COLO829 (cell line): ENCODE results near the gene APELA.
"Not testable (repeated sequence)": the region's sequence is repeated elsewhere in the genome, so short reads cannot be mapped to it uniquely, and the experiment has no call there.

Experiments used
- DNase-seq: peaks from one replicate; pipeline ENCODE4 v3.0.0; 2012; ENCODE audit warnings: low spot score

Gene APELA, protein sequence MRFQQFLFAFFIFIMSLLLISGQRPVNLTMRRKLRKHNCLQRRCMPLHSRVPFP

DNA sequence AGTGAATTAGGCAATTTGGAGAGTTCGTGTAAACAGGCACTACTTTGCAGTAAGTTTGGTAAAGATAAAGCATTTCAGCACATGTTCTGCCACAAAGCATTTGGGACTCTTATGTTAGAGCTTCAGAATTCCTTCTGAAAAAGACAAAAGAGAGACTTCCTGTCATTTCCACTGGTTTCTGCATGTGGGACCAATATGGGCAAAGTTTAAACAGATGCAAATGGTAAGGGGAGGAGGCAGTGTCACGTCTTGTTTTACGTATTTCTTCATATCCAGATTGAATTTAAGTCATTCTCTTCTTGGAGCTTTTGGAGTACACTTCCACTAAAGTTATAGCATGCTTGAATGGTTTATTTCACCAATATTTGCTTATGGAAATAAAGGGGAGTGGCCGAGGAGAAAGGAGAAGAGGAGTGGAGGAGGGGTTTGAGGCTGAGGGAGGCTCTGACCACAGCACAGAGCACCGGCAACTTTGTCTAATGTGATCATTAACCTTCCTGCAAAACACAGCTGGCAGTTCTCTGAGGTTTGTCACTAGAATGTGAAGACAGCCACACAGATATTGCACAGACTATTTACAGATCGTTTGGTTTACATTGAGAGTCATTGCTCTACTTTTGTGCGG is at the start of gene APELA:
Gene APELA (plus strand): TSS at position 479 of the 625 bp plus-strand sequence. CDS start 154 bp downstream, outside the sequence.
- DNase-seq = no peak

DNA sequence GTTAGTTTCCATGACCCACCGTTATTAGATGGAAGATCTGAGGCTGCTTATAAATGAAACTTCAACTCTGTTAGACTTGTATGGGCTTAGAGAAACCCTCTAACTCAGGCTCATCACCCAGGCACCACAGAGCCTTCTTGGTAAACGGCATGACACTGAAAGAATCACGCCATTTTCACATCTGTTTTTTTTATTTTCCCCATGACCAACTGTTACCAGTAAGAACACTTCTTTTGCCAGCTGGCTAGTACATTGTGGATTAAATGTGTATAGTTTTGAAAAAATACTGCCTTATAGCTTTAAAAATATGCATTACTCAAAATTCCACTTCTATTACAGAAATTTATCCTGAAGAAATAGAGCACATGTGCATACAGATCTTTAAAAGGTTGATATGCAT is 48.0 kb upstream of the APELA start:
- DNase-seq = no peak

DNA sequence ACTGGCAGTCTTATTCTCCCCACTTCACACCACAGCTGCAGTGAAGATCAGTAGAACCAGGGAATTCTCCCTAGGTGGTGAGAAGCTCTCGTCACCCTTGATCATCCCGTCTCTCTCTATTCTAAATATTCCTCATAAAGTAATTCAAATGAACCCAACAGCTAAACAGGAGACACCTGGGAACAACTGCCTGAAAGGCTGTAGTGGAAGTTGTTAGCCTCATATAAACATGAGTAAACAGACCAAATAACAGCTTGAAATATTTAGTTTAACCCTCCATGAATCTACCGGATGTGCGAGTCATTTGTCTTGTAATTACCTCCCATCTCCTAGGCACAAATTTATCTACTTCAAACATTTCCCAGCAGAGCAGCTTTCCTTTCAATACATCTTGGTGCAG is 30.4 kb upstream of the APELA start:
- DNase-seq = no peak

DNA sequence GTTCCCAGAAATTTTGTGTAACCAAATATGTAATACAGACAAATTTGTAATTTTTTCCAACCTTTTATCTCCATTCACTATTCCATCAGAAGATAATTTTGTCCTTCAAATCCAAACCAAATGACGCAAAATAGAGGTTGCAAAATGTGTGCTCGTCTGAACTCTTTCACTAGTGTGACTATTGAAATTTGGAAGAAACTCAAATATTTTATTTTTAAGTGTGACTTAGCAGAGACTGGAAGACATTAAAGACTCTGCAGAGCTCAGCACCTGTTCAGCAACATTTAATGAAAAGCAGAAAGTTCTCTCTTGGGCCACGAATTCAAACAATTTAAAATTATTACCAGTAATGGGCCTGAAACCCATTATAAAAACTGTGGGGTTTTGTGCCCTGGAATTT is 30.0 kb upstream of the APELA start:
- DNase-seq = no peak

DNA sequence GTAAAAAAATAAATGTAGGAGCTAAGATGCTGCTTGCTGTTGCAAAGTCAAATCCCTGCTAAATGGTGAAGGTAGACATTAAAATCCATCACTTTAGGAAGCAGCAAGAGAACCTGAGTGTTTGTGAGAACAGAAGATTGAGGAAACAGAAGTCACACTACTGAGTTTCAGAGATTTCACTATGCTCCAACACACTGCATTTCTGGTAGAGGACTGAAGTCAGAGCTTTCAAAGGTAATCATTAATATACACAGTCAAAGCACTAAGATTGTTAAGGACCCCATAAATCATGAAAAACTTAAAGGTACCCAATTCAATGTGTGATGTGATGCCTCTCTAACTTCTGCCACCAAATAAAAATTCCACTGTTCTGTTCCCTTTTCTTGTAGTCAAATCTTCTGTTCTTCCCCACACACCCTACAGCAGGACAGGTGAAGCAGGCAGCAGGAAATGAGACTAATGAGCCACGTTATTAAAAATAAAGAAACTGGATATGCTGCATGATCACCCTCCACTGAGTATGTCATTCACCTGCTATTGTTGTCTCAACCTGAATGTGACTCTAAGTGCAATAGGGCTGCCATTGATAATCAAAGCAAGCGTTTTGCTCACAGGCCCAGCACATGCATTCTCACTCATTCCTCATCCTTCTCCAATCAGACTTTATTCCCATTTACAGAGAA is 28.9 kb upstream of the APELA start:
- no peak for DNase-seq

DNA sequence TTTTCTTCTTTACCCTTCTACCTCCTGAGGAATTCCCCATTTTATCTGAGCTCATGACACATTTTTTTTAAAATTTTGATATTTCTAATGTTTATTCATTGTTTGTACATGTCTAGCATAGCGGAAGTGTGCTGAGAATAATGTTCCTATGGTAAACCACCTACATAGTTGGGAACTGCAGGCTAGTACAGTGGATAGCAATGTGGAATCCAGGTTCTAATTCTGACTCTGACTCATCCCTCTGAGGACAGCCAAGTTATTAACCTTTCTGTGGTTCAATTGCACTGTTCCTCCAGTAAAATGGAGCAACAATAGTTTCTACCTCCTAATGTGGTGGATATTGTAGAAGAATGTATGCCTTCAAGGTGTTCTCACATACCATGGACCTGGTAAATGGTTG is 20.6 kb upstream of the APELA start:
- DNase-seq = no peak

DNA sequence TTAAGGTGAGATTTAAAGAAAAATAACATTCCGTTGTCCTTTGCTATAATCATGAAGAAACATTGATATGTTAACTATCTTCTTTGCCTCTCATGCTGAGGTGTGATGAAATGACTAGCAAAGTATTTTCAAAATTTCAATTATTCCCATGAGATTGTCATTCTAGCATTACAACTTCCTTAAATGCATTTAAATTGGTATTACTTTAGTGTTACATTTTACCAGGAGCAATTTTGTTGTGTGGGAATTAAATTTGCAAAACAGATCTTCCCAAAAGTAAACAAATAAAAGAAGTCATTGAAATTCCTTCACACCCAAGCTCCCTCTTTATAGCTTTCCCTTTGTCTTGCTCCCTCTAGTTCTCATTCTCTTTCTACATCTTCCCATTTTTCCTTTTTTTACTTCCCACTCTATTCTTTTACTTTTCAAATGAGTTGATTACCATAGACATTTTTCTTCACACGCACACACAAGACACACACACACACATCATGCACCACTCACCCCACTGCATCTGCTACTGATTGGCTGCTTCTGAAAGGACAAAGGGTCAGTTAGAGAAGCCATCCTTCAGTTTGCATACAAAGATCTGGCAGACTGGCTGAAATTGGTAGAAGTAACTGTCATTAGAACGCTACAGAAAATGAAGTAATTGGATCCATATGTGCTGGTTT is 10.0 kb upstream of the APELA start:
- DNase-seq = no peak

DNA sequence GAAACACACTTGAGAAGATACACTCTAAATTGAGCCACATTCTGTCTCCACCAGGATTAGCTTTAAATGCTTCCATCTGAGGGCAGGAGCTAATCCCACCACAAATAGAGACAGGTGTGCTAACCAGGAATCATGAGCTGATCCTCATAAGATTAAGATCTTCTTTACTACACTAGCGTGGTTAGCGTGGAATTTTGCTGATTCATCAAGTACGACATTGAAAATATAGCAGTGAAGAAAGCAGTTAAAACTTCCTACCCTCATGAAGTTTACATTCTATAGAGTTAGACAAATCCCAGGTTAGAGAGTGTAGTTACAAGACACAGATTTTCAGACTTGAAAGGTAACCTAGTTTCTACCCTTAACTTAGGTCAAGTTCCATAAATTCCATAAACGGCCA is 5.3 kb upstream of the APELA start:
- DNase-seq = no peak

DNA sequence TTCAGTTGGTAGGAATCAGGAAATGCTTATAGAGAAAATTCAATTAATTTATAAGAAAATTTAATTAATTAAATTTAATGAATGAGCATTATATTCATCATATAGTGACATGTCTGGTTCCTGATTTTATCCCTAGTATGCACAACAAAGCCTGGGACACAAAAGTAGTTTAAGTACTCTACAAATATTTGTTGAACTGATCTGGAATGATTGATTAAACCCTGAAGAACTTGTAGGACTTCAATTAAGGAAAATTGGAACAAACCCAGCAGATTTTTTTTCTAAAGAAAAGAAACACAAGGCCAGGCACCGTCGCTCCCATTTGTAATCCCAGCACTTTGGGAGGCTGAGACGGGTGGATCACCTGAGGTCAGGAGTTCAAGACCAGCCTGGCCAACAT is 4.5 kb upstream of the APELA start:
- DNase-seq = no peak

DNA sequence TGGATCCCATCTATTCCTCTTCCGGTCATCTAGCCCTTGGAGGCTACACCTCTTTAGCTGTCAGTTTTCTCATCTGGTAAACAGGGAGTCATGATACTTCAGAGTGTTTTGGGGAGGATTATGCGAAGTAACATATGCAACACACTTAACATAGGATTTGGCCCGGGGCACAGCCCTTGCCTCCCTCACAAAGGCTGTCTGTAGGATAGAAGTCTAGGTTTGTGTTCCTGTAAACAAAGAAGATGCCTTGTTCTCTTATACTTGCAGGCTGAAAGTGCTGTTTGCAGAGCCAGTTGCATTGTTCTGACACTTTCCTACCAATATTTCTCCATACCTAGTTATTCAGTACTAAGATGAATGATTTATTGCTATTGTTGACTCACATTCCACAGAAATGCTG is 2.2 kb upstream of the APELA start:
- DNase-seq = peak; percentile 28

DNA sequence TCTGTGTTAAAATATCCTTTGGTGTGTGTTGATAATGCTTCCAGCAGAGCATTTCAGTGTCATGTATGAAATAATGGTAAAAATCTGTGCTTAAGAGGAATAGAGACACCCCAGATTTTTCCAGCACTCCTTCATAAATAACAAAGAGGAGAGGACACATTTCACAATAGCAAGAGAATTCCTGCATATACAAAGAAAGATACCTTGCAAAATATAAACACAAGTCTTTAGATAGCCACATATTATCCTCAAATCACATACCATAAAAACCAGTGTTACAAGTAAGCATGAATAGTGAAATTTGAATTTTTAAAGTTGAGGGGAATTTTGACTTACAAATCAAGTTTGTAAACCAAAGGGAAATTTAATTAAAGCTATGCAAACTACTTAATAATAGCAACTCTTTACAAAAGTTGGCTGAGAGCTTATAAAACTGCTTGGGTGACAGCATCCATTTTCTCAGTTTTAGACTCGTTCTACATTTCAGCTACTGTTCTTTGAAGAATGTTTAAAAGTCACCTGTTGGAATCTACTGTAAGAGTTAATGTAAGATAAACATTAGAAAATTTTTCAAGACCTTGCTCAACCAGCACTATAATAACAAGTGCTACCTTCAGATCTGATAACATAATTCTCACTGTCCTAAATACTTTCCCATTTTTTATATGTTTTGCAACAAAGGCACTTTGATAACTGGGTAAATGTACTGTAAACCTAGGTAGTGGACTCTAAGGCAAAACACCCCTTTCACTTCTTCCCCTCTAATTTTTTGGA is 3.7 kb downstream of the APELA start:
- DNase-seq = no peak

DNA sequence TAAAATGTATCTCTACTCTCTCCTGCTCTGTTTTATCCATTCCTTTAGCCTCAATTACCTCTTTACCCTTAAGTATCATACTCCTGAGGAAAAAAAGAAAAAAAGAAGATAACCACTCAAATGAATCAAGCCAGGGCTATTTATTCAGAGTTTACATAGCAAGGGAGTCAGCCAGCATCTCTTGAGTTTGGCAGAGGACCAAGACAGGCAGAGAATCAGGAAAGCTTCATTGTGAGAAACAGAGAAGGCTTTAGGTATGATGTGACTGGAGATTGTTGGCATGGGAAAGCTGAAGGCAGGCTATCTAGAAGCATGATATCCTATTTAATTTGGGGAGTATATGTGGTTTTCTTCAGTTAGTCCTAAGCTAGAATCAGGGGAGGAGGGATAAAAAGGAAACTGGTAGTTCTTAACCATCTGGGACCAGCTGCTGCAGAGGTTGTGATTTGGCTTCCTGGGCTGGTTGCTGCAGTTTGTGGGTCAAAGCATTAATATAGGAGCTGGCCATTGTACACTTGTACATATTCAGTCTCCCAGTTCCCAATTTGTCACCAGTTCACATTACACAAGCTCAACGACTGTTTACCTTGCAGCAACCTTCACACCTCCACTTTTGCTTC is 11.2 kb downstream of the APELA start:
- DNase-seq = no peak

DNA sequence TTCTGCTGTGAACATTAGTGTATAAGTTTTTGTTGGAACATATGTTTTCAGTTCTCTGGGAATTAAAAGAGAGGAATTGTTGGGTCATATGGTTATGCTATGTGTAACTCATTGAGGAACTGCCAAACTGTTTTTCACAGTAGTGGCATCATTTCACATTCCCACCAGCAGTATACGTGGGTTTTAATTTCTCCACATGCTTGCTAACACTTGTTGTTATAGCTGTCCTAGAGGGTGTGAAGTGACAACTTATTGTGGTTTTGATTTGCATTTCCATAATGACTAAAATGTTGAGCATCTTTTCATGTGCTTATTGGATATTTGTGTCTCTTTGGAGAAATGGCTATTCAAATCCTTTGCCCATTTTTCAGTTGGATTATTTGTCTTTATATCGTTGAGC is 13.7 kb downstream of the APELA start:
- DNase-seq = no peak

DNA sequence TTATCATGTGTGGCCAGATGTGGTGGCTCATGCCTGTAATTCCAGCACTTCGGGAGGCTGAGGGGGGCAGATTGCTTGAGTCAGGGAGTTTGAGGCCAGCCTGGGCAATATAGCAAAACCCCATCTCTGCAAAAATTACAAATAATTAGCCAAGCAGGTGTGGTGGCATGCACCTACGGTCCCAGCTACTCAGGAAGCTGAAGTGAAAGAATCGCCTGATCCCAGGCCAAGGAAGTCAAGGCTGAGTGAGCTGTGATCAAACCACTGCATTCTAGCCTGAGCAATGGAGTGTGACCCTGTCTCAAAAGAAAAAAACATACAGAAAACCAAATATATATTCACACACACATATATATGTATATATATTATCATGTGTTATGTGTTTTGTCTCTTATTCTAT is 15.0 kb downstream of the APELA start:
- no peak for DNase-seq

DNA sequence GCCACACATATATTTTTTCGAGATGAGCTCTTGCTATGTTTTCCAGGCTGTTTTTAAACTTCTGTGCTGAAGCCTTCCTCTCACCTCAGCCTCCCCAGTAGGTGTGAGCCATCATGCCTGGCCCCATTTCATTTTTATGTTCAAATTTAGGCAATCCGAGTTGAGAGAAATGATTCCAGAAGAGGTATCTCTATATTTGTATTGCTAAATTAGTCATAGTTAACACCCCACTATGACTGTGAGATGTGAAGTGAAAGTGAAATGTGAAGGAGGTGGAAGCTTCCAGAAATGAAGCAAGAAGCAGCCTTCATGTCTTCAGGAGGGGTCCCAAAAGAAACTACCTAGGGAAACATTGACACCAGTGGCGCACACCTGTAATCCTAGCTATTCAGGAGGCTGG is 17.7 kb downstream of the APELA start:
- no peak for DNase-seq

DNA sequence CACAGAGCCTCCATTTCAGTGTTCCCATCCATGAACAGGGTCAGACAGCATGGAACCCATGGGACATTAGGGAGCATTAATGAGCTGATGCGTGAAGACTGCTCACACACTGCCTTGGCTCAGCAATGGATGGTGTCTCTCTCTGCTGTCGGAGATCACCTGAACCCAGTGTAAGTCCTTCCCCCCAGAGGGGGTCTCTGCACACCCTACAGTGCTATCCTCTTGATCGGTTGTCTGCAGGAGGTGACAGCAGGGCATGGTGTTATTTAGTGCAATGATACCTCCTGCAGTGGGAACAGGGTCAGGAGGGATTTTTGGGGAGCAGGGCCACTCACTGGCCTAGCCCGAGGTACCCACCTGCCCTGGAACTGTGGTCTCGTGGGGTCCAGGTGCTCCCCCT is 25.6 kb downstream of the APELA start:
- no peak for DNase-seq

DNA sequence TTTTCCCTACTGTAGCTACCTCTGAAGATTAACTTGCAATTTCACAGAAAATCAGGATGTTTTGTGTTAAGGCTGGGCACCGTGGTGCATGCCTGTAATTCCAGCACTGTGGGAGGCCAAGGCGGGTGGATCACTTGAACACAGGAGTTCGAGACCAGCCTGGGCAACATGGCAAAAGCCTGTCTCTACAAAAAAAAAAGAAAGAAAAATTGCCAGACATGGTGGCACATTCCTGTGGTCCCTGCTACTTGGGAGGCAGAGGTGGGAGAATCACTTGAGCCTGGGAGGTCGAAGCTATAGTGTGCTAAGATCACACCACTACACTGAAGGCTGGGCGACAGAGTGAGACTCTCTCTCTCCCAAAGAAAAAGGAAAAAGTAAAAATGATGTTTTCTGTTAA is 27.4 kb downstream of the APELA start:
- no peak for DNase-seq

DNA sequence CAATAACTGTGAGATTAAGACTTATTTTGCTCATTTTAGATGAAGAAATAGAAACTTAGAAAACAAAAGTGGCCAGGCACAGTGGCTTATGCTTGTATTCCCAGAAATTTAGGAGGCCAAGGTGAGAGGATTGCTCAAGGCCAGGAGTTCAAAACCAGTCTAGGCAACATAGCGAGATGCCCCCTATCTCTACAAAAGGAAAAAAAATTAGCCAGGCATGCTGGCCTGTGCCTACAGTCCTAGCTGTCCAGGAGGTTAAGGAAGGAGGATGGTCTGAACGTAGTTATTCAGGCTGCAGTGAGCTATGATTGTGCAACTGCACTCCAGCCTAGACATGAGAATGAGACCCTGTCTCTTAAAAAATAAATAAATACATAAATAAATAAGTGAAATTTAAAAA is 28.0 kb downstream of the APELA start:
- DNase-seq = no peak

DNA sequence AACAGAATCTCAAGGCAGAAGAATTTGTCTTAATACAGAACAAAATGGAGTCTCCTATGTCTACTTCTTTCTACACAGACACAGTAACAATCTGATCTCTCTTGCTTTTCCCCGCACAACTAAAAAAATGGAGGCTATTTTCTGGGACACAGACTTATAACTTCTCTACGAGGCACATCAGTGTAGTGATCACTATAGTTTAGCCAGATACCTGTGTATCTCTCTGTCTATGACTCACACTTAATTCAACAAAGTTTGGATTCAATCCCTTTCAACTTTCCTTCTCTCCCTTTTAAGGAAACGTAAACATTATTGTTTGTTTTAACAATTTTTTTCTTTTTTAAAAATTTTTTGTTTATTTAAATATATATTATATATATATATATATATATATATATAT is 29.4 kb downstream of the APELA start:
- no peak for DNase-seq

DNA sequence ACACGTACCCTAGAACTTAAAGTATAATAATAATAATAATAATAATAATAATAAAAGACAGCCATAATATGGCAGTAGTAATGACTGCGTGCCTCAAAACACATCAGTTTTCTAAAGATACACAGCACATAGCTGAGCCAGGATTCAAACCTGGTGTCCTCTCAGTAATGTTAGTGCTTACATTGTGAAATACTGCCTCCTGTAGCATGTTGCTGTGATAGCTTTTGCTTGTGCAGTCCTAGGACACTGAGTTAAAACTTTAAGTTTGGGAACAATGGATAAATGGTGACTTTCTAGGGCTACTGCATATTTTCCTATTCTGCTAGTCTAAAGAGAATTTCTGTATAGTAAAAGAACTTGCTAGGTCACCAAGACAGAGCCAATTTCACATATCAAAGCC is 36.5 kb downstream of the APELA start:
- DNase-seq = not testable (repeated sequence)

DNA sequence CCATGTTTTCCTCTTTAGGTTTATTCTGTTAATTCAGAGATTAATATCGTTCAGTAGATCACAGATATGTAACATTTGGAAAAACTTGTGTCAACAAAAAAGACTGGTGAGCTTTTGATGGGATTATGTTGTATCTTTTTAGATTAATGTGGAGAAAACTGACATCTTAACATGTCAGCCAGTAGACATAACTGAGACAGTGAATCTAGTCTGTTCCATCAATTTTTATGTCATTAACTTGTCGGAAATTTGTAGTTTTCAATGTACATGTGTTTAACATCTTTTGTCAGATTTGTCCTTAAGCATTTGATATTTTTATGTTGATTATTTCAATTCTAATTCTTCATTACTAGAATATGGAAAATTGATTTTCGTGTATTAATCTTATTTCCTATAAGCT is 42.0 kb downstream of the APELA start:
- no peak for DNase-seq

DNA sequence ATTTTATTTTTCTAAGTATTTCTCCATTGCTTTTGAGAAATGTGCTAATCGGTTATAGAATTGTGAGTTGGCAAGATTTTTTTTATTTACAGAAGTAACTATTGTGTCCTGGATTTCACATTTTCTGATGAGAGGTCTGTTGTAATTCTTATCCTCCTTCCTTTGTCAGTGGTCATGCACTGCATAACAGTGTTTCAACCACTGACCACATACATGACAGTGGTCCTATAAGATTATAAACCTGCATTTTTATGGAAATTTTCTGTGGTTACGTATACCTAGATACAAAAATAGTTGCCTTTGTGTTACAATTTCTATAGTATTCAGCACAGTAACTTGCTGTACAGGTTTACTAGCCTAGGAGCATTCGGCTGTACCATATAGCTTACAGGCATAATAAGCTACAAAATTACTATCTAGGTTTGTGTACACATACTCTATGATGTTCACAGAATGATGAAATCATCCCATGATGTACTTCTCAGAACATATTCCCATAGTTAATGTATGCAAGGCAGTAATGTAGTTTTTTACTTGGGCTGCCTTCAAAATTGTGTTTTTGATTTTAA is 47.8 kb downstream of the APELA start:
- DNase-seq = no peak
